Fibroblast of skin of back (primary cell): ENCODE measurements around the gene SFMBT1. TPM values are rescaled to one million over a fixed set of nuclear protein-coding genes. Genes with fewer than 3 reads are reported as not detected.
A peak's percentile ranks its signal among the peaks of the same experiment; 100 is the strongest.

Experiments used
- DNase-seq: peaks from one replicate; pipeline ENCODE4 v3.0.0-alpha.2; 2013
- polyA plus RNA-seq, 2 experiments: library from polyadenylated mRNA; unstranded; fragments of 120-200 nt; gene quantifications; one replicate each; pipeline ENCODE4 v1.2.1, GENCODE V29; 2013; ENCODE audit not compliant: insufficient read length in 2 of 2

SFMBT1 gene
- polyA plus RNA-seq (2013, experiment 1 of 2; ENCODE audit: insufficient read length): 2.3 TPM
- 1.4 TPM for polyA plus RNA-seq (2013, experiment 2 of 2; ENCODE audit: insufficient read length)

DNA sequence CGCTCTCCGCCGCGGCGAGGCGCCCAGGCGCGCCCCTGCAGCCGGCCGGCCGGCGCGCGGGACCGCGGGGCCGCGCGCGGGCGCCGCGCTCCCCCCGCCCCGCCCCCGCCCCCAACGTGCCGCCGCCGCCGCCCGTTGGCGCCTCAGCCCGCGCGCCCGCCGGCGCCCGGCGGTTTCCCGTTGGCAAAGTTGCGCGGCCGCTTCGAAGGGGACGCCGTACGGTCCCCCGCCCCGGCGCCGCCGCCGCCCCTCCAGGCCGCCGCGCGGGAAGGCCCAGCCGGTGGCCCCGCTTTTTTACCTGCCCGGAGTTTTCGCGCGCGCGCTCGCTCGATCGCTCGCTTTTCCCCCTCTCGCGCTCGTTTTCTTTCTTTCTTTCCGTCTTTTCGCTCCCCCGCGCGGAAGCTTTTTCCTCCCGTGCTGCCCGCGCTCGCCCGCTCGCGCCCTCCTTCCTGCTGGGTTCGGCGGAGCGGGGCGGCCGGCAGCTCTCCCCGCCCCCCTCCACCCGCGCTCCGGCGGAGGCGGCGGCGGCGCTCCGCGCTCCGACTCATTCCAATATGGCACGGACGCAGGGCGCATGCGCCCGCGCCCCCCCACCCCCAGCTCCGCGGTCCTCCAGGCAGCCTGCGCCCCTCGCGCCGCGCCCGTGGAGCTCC lies at the start of gene SFMBT1:
SFMBT1 (minus strand) TSS at position 556 of the 653 bp plus-strand sequence. CDS start 76,945 bp downstream, outside the sequence.
- DNase-seq: peak; percentile 62

- no peak for DNase-seq
Observed at GRCh38 chr3:53092942-53093341, 47.1 kb upstream of the SFMBT1 start.

DNA sequence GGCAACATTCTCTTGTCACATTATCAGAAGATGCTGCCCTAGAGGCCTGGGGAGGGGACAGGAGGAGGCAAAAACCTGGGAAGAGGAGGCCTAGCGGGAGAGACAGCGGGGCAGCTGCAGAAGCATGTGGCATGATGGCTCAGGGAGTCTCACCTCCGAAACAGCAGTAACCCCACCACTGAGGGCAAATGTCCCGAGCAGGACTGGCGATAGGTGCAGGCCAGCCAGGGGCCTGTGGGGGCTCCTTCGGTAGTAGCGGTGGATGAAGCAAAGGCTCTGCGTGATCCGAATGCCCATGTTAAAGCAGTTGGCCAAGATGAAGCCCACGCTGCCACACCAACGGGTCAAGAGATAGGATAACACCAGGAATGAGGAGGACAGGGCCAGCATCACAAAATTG lies 46.3 kb upstream of the SFMBT1 start:
- DNase-seq: no peak

- DNase-seq: no peak
Observed at GRCh38 chr3:53091011-53091410, 45.1 kb upstream of the SFMBT1 start.

DNA sequence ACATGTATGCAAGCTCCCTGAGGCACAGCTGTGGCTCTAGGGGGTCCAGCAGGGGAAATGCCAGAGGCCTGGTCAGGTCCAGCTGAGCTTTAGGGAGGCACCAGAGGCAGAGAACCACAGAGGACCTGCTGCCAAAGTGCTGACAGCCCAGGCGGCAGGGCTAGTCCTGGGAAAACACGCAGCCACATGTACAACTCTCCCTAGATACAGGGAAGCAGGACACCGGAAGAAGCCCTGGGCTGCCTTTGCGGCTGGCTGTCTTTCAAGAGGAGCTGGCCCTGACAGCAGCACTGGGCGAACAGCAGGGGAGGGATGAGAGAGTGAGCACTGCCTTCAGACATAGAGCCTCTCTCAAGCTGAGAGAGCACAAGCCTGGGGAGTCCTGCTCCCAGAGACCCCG lies 43.6 kb upstream of the SFMBT1 start:
- no peak for DNase-seq

- DNase-seq: no peak
Observed at GRCh38 chr3:53085476-53085875, 39.6 kb upstream of the SFMBT1 start.

GRCh38 chr3:53084310-53085001 lies 38.6 kb upstream of the SFMBT1 start:
- peak; percentile 47 for DNase-seq

GRCh38 chr3:53083949-53084309 lies 38.1 kb upstream of the SFMBT1 start:
- DNase-seq: no peak

GRCh38 chr3:53083521-53083920 lies 37.6 kb upstream of the SFMBT1 start:
- peak; percentile 80 for DNase-seq

GRCh38 chr3:53082736-53083135 lies 36.9 kb upstream of the SFMBT1 start:
- no peak for DNase-seq

GRCh38 chr3:53081318-53081717 lies 35.4 kb upstream of the SFMBT1 start:
- DNase-seq: no peak

DNA sequence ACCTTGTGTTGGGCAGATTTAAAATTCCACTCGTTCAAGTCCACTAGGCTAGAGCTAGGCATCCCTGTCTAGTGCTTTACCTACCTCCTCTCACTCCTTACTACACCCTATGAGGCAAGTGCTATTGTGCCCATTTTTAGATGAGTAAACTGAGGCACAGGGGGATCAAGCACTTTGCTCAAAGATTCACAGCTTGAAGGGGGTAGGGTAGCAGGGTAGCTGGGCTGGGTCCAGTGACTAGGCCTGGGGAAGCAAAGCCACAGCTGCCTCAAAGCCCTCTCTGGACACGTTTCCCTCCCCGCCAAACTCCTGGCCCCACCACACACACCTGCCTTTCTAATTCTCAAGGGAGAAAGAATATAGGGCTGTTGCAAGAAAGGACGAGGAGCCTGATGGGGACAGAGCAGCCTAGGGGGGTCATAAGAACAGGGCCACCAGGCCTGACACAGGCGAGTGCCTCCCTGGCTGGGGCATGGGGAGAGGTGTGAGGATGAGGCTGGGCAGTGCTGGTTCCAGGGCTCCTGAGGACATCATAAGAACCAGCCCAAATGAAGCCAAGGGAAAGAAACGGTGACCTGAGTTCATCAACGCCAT lies 34.8 kb upstream of the SFMBT1 start:
- DNase-seq: no peak

DNA sequence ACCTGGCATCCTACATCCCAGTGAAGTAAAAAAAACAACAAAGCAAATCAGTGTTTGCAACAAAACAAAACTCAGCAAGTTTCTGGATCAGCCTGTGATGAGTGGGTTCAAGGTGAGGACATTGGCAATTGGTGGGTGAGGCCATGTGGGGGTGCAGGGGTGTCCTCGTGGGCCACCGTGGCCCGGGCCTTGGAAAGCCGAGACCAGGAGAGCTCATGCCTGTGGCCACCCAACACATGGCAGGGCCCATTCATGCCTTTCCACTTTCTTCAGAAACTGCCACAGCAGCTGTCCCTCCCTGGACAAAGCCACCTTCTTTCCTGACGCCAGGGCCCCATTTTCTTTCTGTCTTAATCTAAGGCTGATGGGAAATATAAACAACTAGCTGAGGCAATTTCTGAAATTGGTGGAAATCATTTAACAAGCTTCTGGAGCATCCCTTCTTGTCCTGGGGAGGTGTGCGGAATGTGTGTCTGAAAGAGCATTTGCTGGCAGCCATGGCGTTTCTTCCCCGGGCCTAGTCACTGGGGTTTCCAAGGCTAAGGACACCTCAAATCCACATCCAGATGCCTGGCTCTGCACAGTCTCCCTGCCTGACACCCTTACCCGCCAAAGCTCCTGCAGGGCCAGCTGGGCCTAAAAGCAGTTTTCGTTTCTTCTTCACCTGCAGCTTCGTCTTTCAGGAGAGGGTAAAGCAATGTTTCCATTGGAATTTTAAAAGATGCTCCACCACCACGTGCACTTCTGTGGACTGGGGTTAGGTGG lies 34.1 kb upstream of the SFMBT1 start:
- no peak for DNase-seq

- DNase-seq: no peak
Observed at GRCh38 chr3:53079147-53079546, 33.3 kb upstream of the SFMBT1 start.

DNA sequence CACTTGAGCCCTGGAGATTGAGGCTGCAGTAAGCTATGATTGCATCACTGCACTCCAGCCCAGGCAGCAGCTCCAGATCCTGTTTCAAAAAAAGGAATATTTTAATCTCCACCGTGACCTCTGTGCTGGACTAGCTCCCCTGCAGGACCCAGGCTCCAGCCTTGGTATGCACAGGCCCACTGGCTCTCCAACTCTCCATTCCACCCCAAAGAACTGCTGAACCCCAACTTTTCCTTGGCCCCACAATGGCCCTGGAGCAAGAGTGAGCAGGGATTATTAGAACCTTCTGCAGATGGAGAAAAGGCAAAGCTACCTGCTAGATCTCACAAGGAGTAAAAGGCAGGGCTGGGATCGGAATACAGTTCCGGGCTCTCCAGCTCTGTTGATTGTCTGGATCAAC lies 32.8 kb upstream of the SFMBT1 start:
- DNase-seq: no peak

DNA sequence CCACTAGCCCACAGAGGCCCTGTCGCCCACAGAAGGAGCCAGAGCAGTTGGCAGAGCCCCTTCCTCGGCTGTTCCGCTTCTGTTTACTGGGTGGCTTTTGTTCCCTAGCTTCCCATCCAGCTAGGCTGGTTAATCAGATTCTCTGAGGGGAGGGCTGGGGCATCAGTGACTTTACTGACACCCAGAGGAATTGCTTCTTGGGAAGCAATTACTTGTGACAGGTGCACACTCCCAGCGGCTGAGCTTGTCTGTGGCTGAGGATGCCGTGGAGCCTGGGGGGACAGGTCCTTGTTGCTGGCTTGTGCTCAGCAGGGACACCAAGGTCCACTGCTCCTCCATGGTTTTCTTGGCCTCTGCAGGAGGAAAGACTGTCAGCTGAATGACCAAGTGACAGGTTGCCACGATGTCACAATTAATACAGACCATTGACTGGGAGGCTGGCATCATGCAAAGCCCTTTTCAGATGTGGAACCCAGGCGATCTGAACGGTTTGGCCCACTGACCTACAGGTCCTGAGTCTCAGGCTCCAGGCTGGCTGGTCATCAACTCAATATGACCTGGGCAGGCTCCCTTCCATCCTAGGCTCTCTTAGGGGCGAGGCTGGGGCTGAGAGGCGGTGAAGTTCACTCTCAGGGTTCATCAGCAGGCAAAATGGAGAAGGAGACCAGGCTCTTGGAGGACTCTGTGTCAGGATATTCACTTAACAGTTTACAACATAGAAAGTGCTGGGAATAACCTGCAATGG lies 31.8 kb upstream of the SFMBT1 start:
- no peak for DNase-seq

DNA sequence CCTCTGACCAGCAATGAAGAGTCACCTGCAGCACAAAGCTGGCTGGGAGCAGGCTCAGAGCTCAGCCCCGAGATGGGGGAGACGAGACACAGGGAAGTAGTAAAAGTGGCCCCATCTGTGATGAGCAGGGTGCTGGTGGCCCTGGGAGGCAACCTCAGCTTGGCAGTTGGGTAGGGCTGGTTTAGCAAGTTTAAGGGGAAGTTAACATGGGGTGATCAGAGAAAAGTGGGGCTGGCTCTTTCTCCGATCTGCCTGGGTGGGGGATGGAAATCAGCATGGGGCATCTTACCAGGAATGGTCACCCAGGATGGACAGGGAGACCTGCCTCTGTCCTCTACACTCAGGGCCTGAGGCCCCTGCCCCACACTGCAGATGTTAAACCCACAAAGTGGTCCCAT lies 29.9 kb upstream of the SFMBT1 start:
- no peak for DNase-seq

DNA sequence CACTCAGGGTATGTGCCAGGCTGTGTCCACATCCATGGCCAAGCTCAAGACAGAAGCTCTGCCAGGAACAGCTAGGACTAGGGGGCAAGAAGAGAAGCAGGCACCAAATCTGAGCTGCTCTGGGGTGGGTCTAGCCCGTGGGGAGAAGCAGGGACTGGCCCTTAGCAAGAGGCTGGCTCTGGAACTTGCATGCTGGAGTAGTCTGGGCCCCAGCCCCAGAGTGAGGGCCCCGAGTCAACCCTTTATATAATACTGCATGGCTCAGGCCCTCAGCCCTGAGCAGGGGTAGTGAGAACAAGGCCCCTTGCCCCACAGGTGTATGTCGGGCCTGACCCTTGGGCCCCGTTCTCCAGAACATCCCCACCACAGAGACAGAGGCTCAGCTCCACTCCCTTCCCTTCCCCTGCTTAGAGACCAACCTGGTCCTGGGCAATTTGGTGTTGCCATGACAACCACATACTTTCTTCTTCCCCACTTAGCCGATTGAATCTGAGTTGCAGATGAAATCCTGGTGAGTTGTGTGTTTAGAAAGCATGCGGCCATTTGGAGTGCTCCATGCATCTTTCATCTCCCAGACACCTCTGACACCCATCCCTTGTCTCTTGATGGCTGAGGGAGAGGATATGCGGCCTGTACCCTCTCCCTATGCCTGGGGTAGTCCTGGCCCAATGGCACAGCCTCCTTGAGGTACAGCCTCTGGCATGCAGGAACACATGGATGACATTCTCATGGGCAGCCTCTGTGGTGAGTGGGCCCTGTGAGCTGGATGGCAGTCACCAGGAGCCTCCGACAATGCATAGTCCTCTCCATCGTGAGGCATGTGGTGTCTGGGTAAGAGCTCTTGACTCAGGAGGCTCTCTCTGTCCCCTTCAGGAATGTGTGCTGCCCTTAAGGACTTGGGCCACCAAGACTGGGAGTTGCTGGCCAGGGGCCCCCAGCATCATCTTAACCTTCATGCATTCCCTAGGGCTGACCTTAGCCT lies 29.2 kb upstream of the SFMBT1 start:
- no peak for DNase-seq

GRCh38 chr3:53074366-53074696 lies 28.5 kb upstream of the SFMBT1 start:
- no peak for DNase-seq

DNA sequence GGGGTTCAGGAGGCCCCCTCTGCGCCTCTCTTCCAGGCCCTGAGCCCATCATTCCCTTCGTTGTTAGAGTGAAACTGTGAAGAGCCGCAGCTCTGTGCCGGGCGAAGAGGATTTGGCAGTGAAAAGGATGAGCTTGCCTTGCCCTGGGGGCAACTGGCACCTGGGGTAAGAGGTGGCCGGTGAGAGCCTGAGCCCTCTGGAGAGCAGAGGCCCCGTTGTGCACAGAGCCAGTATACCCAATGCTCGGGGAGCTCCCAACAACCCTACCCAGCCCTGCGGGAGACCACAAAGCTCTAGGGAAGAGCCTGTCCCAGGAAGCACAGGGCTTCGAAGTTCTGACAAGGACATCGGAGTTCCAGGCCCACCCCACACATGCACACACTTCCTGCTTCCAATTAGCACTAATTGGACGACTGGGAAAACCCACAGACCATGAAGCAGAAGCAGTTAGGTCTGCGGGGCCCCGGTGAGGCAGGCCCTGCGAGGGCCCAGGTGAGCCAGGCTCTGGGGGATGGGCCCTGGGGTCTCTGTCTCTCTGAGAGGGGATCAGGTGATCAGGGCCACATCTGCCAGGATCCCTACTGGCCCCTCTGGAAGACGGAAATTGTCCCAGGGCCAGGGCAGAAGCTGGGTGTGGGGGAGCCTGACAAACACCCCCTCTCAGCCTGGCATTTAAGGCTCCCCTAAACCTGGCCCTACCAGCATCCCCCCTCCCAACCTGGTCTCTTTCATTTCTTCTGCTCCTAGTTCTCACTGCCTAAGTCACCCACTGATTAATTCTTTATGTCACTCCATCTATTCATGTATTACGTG lies 27.9 kb upstream of the SFMBT1 start:
- no peak for DNase-seq
